ENCODE data around the gene RAPGEF1.

The RAPGEF1 gene

DNA sequence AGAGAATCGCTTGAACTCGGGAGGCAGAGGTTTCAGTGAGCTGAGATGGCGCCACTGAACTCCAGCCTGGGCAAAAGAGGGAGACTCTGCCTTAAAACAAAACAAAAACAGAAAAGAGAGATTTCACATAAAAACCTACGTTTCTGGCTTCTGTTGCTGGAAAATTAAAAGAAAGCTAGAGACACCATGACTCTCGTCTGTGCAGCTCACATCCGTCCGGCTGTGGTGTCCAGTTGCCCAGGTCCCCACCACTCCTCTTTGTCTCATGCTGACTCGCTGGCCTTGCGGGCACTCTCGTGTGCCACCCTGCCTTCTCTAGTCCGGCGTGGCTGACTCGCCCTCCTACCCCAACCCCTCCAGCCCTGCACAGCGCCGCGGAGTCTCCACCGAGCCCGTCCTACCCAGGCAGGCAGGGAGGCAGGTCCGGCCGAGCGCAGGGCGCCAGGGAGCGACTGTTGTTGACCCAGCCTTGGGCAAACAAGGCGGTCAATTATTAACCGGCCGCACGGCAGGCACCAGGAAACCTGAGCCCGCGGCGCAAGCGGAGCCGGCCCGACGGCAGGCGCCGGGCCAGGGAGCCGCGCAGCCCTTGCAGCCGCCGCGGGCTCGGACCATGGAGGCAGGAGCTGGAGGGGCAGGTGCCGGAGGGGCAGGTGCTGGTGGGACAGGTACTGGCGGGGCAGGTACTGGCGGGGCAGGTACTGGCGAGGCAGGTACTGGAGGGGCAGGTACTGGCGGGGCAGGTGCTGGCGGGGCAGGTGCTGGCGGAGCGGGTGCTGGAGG is 194.7 kb downstream of the RAPGEF1 start, which contains the start of gene PRRT1B:
Gene PRRT1B, plus strand, starts transcription at position 521 of the 783 bp plus-strand sequence. Its CDS starts 93 bp downstream, at position 614.
- POLR2A ChIA-PET, result no interaction called here
- CTCF ChIA-PET, result interaction anchor here (0.6 to 1.2 kb wide), 2 partner anchors 15 to 718 kb away, joined by 3 read pairs; no protein-coding TSS in a partner anchor
- H3K9me3 ChIP-seq (ENCODE audit: control extremely low read depth in 1 of 5, control insufficient read depth in 4 of 5, insufficient read depth in 2 of 5, low read depth in 1 of 5, low read length in 4 of 5), result peaks cover 0 to 31% (median 25%) of the 10 kb centered on the region in 5 experiments

DNA sequence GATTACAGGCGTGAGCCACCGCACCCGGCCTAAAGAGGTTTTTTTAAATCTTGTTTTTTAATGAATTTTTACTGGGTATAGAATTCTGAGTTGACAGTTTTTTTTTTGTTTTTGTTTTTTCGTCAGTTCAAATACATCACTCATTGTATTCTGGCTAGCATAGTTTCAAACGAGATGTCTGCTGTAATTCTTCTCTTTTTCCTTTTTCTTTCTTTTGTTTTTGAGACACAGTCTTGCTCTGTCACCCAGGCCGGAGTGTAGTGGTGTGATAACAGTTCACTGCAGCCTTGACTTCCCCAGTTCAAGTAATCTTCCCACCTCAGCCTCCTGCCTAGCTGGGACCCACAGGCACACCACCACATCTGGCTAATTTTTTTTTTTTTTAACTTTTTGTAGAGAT is 196.7 kb downstream of the RAPGEF1 start:
- Histone ChIP-seq H3K36me3 (ENCODE audit: control insufficient read depth in 4 of 4, insufficient read depth in 4 of 4, low read length in 3 of 4) (peaks cover 0 to 3% (median 0%) of the 10 kb centered on the region in 4 experiments), H3K4me3 (ENCODE audit: control insufficient read depth in 1 of 7, extremely low read depth in 1 of 7, insufficient read depth in 4 of 7, low read depth in 2 of 7, low read length in 6 of 7) (no peak overlapping the region), H3K9me3 (ENCODE audit: control extremely low read depth in 1 of 5, control insufficient read depth in 4 of 5, insufficient read depth in 2 of 5, low read depth in 1 of 5, low read length in 4 of 5) (peaks cover 0 to 29% (median 23%) of the 10 kb centered on the region in 5 experiments), H3K27ac (ENCODE audit: insufficient read depth in 1 of 2, low read depth in 1 of 2, low read length in 2 of 2, poor library complexity in 1 of 2, severe bottlenecking in 2 of 2) (no peak overlapping the region), H3K4me1 (ENCODE audit: control extremely low read depth in 1 of 4, control insufficient read depth in 4 of 4, insufficient read depth in 4 of 4, low read length in 3 of 4) (peaks cover 0 to 13% (median 7%) of the 10 kb centered on the region in 4 experiments), H3K27me3 (replicated peaks in 2 of 5; ENCODE audit: control insufficient read depth in 4 of 5, insufficient read depth in 5 of 5, low read length in 4 of 5) (peaks cover 7 to 43% (median 11%) of the 10 kb centered on the region in 5 experiments)
- ChIA-PET POLR2A (interaction anchor here (1.0 kb wide), 1 partner anchor 20 kb away, joined by 3 read pairs; no protein-coding TSS in a partner anchor), CTCF (interaction anchor here (0.6 kb wide), 1 partner anchor 8 kb away, joined by 3 read pairs; no protein-coding TSS in a partner anchor)
- peak in 2 of 3 donors; percentile 36 to 50 for DNase-seq
- no CpG with 5 or more reads among the region's 6 CpGs for WGBS (ENCODE audit: insufficient coverage)

More for the DNA sequence above, 194.7 kb downstream of the RAPGEF1 start, which contains the start of gene PRRT1B:
- Histone ChIP-seq H3K27ac (ENCODE audit: insufficient read depth in 1 of 2, low read depth in 1 of 2, low read length in 2 of 2, poor library complexity in 1 of 2, severe bottlenecking in 2 of 2) (no peak within 1 kb of the TSS), H3K4me3 (ENCODE audit: control insufficient read depth in 1 of 7, extremely low read depth in 1 of 7, insufficient read depth in 4 of 7, low read depth in 2 of 7, low read length in 6 of 7) (peak within 1 kb of the TSS in 3 of 7 experiments; percentile 11 to 77 (median 48)), H3K27me3 (replicated peaks in 2 of 5; ENCODE audit: control insufficient read depth in 4 of 5, insufficient read depth in 5 of 5, low read length in 4 of 5) (peaks cover 7 to 55% (median 13%) of the 10 kb centered on the region in 5 experiments), H3K36me3 (ENCODE audit: control insufficient read depth in 4 of 4, insufficient read depth in 4 of 4, low read length in 3 of 4) (peaks cover 0 to 3% (median 0%) of the 10 kb centered on the region in 4 experiments), H3K4me1 (ENCODE audit: control extremely low read depth in 1 of 4, control insufficient read depth in 4 of 4, insufficient read depth in 4 of 4, low read length in 3 of 4) (peaks cover 0 to 13% (median 7%) of the 10 kb centered on the region in 4 experiments)
- 33% methylated on average over 43 of the region's 50 CpGs for WGBS (ENCODE audit: insufficient coverage)
- DNase-seq, result no peak

DNA sequence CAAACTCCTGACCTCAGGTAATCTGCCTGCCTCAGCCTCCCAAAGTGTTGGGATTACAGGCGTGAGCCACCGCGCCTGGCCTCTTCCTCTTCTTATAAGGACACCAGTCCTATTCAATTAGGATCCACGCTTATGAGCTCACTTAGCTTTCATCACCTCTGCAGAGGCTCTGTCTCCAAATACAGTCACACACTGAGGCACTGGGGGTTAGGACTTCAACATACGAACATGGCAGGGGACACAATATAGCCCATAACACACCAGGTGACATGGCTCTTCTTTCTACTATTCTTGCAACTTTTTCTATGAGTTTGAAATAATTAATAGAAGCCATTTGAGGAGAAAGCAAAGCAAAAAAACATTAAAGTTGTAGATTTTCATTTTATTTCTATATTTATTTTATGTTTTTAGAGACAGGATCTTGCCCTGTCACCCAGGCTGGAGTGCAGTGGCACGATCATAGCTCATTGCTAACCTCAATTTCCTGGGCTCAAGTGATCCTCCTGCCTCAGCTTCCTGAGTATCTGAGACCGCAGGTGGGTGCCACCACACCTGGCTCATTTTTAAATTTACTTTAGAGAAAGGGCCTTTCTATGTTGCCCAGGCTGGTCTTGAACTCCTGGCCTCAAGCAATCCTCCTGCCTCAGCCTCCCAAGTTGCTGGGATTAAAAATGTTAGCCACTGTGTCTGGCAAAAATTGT is 200.5 kb downstream of the RAPGEF1 start:
- ChIA-PET CTCF (interaction anchor here (1.3 kb wide), 1 partner anchor 26 kb away, joined by 3 read pairs; no protein-coding TSS in a partner anchor), POLR2A (no interaction called here)
- no peak for DNase-seq
- WGBS (ENCODE audit: insufficient coverage), result 83% methylated on average over 7 of the region's 7 CpGs
- Histone ChIP-seq H3K27me3 (replicated peaks in 2 of 5; ENCODE audit: control insufficient read depth in 4 of 5, insufficient read depth in 5 of 5, low read length in 4 of 5) (peaks cover 3 to 8% (median 4%) of the 10 kb centered on the region in 5 experiments), H3K36me3 (ENCODE audit: control insufficient read depth in 4 of 4, insufficient read depth in 4 of 4, low read length in 3 of 4) (peaks cover 0 to under 1% (median 0%) of the 10 kb centered on the region in 4 experiments), H3K27ac (ENCODE audit: insufficient read depth in 1 of 2, low read depth in 1 of 2, low read length in 2 of 2, poor library complexity in 1 of 2, severe bottlenecking in 2 of 2) (no peak overlapping the region), H3K4me1 (ENCODE audit: control extremely low read depth in 1 of 4, control insufficient read depth in 4 of 4, insufficient read depth in 4 of 4, low read length in 3 of 4) (peaks cover under 1 to 13% (median 12%) of the 10 kb centered on the region in 4 experiments), H3K9me3 (ENCODE audit: control extremely low read depth in 1 of 5, control insufficient read depth in 4 of 5, insufficient read depth in 2 of 5, low read depth in 1 of 5, low read length in 4 of 5) (peaks cover 0 to 20% (median 14%) of the 10 kb centered on the region in 5 experiments), H3K4me3 (ENCODE audit: control insufficient read depth in 1 of 7, extremely low read depth in 1 of 7, insufficient read depth in 4 of 7, low read depth in 2 of 7, low read length in 6 of 7) (no peak overlapping the region)

DNA sequence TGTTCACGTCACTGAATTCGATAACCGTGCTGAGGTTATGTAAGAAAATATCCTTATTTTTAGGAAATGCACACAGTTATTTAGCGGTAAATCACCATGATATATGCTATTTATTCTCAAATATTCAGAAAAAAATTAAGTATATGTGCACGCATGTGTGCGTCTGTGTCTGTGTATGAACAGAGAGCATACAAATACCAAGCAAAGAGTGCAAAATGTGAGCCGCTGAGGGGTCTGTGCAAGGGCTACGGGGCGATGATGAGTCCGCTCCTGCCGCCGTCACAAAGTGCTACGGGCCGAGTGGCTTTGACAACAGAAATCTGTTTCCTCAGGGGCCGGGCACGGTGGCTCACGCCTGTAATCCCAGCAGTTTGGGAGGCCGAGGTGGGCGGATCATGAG is 201.9 kb downstream of the RAPGEF1 start:
- Histone ChIP-seq H3K4me1 (ENCODE audit: control extremely low read depth in 1 of 4, control insufficient read depth in 4 of 4, insufficient read depth in 4 of 4, low read length in 3 of 4) (peaks cover 2 to 17% (median 16%) of the 10 kb centered on the region in 4 experiments), H3K4me3 (ENCODE audit: control insufficient read depth in 1 of 7, extremely low read depth in 1 of 7, insufficient read depth in 4 of 7, low read depth in 2 of 7, low read length in 6 of 7) (no peak overlapping the region), H3K36me3 (ENCODE audit: control insufficient read depth in 4 of 4, insufficient read depth in 4 of 4, low read length in 3 of 4) (no peaks in the 10 kb centered on the region), H3K27me3 (replicated peaks in 2 of 5; ENCODE audit: control insufficient read depth in 4 of 5, insufficient read depth in 5 of 5, low read length in 4 of 5) (no peaks in the 10 kb centered on the region), H3K9me3 (ENCODE audit: control extremely low read depth in 1 of 5, control insufficient read depth in 4 of 5, insufficient read depth in 2 of 5, low read depth in 1 of 5, low read length in 4 of 5) (peaks cover 0 to 8% (median 3%) of the 10 kb centered on the region in 5 experiments), H3K27ac (ENCODE audit: insufficient read depth in 1 of 2, low read depth in 1 of 2, low read length in 2 of 2, poor library complexity in 1 of 2, severe bottlenecking in 2 of 2) (no peak overlapping the region)
- POLR2A ChIA-PET, result no interaction called here
- WGBS (ENCODE audit: insufficient coverage), result 97% methylated on average over 13 of the region's 19 CpGs
- CTCF ChIA-PET, result no interaction called here
- DNase-seq, result no peak

DNA sequence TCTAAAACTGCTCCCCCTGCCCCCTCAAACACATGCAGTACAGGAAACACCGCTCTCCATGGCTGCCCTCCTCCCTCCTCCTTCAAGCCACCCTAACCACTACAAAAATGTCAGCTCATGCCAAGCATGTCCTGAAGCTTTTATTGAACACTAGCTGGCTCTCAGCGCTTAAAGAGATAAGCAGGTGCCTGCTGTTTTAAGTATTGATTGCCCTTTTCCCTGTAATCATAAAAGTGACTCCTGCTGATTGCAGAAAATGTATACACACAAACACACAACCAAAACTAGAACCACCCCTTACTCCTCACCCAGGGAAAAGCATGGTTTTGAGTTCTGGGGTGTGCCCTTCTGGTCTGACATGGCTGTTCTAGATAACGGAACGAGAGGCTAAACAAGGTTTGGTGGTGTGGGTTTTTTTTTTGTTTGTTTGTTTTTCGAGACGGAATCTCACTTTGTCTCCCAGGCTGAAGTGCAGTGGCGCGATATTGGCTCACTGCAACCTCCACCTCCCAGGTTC is 205.1 kb downstream of the RAPGEF1 start:
- POLR2A ChIA-PET, result no interaction called here
- no peaks in the 10 kb centered on the region for H3K27me3 ChIP-seq (replicated peaks in 2 of 5; ENCODE audit: control insufficient read depth in 4 of 5, insufficient read depth in 5 of 5, low read length in 4 of 5)
- H3K27ac ChIP-seq (ENCODE audit: insufficient read depth in 1 of 2, low read depth in 1 of 2, low read length in 2 of 2, poor library complexity in 1 of 2, severe bottlenecking in 2 of 2), result no peak overlapping the region
- peak; percentile 77 to 92 (median 90) for DNase-seq
- H3K4me3 ChIP-seq (ENCODE audit: control insufficient read depth in 1 of 7, extremely low read depth in 1 of 7, insufficient read depth in 4 of 7, low read depth in 2 of 7, low read length in 6 of 7), result peak overlapping the region in 2 of 7 experiments; percentile 19 to 29
- H3K9me3 ChIP-seq (ENCODE audit: control extremely low read depth in 1 of 5, control insufficient read depth in 4 of 5, insufficient read depth in 2 of 5, low read depth in 1 of 5, low read length in 4 of 5), result no peaks in the 10 kb centered on the region
- CTCF ChIA-PET, result interaction anchor here (0.6 to 2.0 kb wide), 6 partner anchors 8 to 217 kb away, joined by 3 to 7 read pairs (median 3); no protein-coding TSS in a partner anchor
- peaks cover 0 to 3% (median under 1%) of the 10 kb centered on the region in 4 experiments for H3K36me3 ChIP-seq (ENCODE audit: control insufficient read depth in 4 of 4, insufficient read depth in 4 of 4, low read length in 3 of 4)
- peaks cover 2 to 31% (median 30%) of the 10 kb centered on the region in 4 experiments for H3K4me1 ChIP-seq (ENCODE audit: control extremely low read depth in 1 of 4, control insufficient read depth in 4 of 4, insufficient read depth in 4 of 4, low read length in 3 of 4)
- WGBS (ENCODE audit: insufficient coverage), result 29% methylated on average over 8 of the region's 8 CpGs

DNA sequence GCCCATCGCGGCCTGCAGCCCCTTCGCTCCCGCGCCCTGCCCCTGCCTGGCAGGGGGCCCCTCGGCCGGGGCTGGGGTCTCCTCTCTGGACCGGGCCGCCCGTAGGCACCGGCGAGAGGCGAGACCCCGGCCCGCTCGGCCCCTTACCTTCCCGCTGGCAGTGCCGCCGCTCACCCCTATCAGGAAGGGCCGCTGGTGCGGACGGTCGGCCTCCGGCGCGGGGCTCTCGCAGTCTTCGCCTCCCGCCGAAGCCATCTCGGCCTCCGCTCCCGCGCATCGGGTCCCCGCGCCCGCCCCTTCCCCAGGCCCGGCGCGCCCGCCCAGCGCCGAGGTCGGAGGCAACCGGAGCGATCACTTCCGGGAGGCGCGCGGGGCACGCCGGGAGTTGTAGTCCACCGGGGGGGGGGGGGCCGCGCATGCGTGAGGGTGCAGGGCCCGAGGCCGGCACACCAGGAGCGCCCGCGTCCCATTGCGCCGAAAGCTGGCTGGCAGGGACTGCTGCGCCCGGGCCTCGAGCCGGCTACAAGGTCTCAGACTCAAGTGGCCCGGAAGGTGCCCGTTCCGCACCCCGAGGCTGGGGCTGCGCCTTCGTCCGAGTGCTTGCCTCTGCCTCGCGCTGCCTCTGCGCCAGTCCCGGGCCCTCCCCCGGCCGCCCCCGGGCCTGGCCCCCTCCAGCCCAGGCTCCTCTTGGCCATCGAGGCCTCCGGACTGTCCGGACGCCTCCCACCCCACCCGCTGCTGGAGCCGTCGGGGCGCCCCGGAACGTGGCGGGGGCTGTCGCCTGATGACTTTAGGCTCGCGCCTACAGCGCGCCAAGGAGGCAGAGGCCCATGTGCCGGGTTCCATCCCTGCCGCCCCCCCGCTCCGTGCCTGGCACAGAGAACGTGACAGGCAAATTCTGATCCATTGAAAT is 208.7 kb downstream of the RAPGEF1 start, which contains the start of gene UCK1:
Gene UCK1, minus strand, starts transcription at position 344 of the 913 bp plus-strand sequence. Its CDS starts 89 bp downstream, at position 255.
- POLR2A ChIA-PET, result no interaction called here
- peak within 1 kb of the TSS in 1 of 2 experiments; percentile 70 for H3K27ac ChIP-seq (ENCODE audit: insufficient read depth in 1 of 2, low read depth in 1 of 2, low read length in 2 of 2, poor library complexity in 1 of 2, severe bottlenecking in 2 of 2)
- H3K4me1 ChIP-seq (ENCODE audit: control extremely low read depth in 1 of 4, control insufficient read depth in 4 of 4, insufficient read depth in 4 of 4, low read length in 3 of 4), result peaks cover 2 to 33% (median 32%) of the 10 kb centered on the region in 4 experiments
- peaks cover 7 to 37% (median 24%) of the 10 kb centered on the region in 4 experiments for H3K36me3 ChIP-seq (ENCODE audit: control insufficient read depth in 4 of 4, insufficient read depth in 4 of 4, low read length in 3 of 4)
- no peaks in the 10 kb centered on the region for H3K27me3 ChIP-seq (replicated peaks in 2 of 5; ENCODE audit: control insufficient read depth in 4 of 5, insufficient read depth in 5 of 5, low read length in 4 of 5)
- DNase-seq, result peak; percentile 75 to 82 (median 80)
- CTCF ChIA-PET, result interaction anchor here (1.1 kb wide), 1 partner anchor 12 kb away, joined by 3 read pairs; no protein-coding TSS in a partner anchor
- WGBS (ENCODE audit: insufficient coverage), result 14% methylated on average over 81 of the region's 103 CpGs
- H3K4me3 ChIP-seq (ENCODE audit: control insufficient read depth in 1 of 7, extremely low read depth in 1 of 7, insufficient read depth in 4 of 7, low read depth in 2 of 7, low read length in 6 of 7), result peak within 1 kb of the TSS; percentile 71 to 89 (median 81)
- H3K9me3 ChIP-seq (ENCODE audit: control extremely low read depth in 1 of 5, control insufficient read depth in 4 of 5, insufficient read depth in 2 of 5, low read depth in 1 of 5, low read length in 4 of 5), result no peaks in the 10 kb centered on the region

Measured in common myeloid progenitor, CD34-positive (primary cell).